Measurements from ENCODE around the gene SLC25A13. TPM values are rescaled to one million over a fixed set of nuclear protein-coding genes. Genes with fewer than 3 reads are reported as not detected.
A peak's percentile ranks its signal among the peaks of the same experiment; 100 is the strongest.
"Not testable (repeated sequence)": the region's sequence is repeated elsewhere in the genome, so short reads cannot be mapped to it uniquely, and the experiment has no call there.

Gene SLC25A13
- total RNA-seq, 1 experiment from 2014 or later: 19.5 TPM

- ChIA-PET POLR2A (ENCODE audit: unreplicated experiment) (no interaction called here), CTCF (no interaction called here)
- Histone ChIP-seq H3K27ac (ENCODE audit: low read length) (no peak overlapping the region), H3K79me2 (ENCODE audit: low read length) (no peaks in the 10 kb centered on the region), H4K20me1 (ENCODE audit: low read length) (no peaks in the 10 kb centered on the region), H3K36me3 (ENCODE audit: low read depth, low read length) (no peaks in the 10 kb centered on the region), H3F3A (ENCODE audit: low read length, unreplicated experiment) (no peaks in the 10 kb centered on the region), H3K9me2 (replicated peaks; ENCODE audit: low read length) (no peaks in the 10 kb centered on the region), H3K27me3 (ENCODE audit: low read length) (no peaks in the 10 kb centered on the region), H3K9me3 (ENCODE audit: low read length) (no peaks in the 10 kb centered on the region), H2AFZ (ENCODE audit: low read length) (no peak overlapping the region), H3K9ac (ENCODE audit: low read length) (no peak overlapping the region), H3K4me3 (ENCODE audit: low read length) (no peak overlapping the region), H3K4me2 (ENCODE audit: low read length) (no peak overlapping the region), H3K4me1 (ENCODE audit: insufficient read depth, low read length) (no peaks in the 10 kb centered on the region)
- intact Hi-C loops (cut with micrococcal nuclease): no loop called here
- no TSS peak for BruUV-seq (replicated peaks)
- no peak for DNase-seq
- no peak for ATAC-seq
- TF ChIP-seq EZH2 (IDR thresholded peaks at IDR 0.05; ENCODE audit: low read length, unreplicated experiment) (no peak), EZH2phosphoT487 (IDR thresholded peaks at IDR 0.05; ENCODE audit: borderline replicate concordance, low read length) (no peak), CTCF (conservative IDR thresholded peaks at IDR 0.05; ENCODE audit: low read depth, low read length) (no peak)
Observed at GRCh38 chr7:96157856-96158255, 164.0 kb downstream of the SLC25A13 start.

DNA sequence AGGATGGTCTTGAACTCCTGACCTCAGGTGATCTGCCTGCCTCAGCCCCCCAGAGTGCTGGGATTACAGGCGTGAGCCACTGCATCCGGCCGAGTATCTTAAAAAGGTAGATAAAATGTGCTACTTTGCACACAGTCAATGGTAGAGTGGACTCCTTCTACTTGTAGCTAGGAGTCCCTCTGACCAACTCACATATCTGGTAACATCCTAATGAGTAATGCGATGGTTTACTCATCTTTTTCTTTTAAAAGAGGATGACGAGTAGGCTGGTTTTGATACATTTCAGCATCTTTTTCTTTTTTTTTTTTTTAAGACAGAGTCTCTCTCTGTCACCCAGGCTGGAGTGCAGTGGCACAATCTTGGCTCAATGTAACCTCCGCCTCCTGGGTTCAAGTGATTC, 167.4 kb downstream of the SLC25A13 start:
- H3K4me1 ChIP-seq (ENCODE audit: insufficient read depth, low read length); H3K9ac ChIP-seq (ENCODE audit: low read length); BruUV-seq (replicated peaks); H3K27me3 ChIP-seq (ENCODE audit: low read length); CTCF ChIA-PET; POLR2A ChIA-PET (ENCODE audit: unreplicated experiment); intact Hi-C loops (cut with micrococcal nuclease); H2AFZ ChIP-seq (ENCODE audit: low read length); H3K9me2 ChIP-seq (replicated peaks; ENCODE audit: low read length); H3K4me2 ChIP-seq (ENCODE audit: low read length); H4K20me1 ChIP-seq (ENCODE audit: low read length); H3K4me3 ChIP-seq (ENCODE audit: low read length); H3K36me3 ChIP-seq (ENCODE audit: low read depth, low read length); H3K79me2 ChIP-seq (ENCODE audit: low read length); H3K9me3 ChIP-seq (ENCODE audit: low read length); H3K27ac ChIP-seq (ENCODE audit: low read length); H3F3A ChIP-seq (ENCODE audit: low read length, unreplicated experiment): not testable (repeated sequence)
- DNase-seq (peak; percentile 57), ATAC-seq (peak; percentile 79)

DNA sequence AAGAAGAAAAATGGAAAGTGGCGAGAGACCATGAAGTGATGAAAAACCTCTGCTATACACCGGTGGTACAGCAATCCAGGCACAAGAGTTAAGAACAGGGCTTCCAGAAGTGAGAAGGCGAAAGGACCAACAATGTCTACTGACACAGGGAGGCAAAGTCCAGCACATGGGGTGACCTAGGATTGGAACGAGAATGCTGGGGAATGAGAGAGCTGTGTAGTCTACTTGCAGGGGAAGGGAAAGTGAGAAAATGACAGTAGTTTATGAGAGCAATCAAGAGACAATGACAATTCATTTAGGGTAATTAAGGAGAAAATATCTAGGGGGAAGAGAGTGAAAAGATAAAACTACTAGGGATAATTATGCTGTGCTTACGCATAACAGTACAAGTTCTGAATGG, 169.2 kb downstream of the SLC25A13 start:
- BruUV-seq (replicated peaks): no TSS peak
- CTCF ChIA-PET: no interaction called here
- Histone ChIP-seq H3K36me3 (ENCODE audit: low read depth, low read length) (no peaks in the 10 kb centered on the region), H3K9ac (ENCODE audit: low read length) (no peak overlapping the region), H4K20me1 (ENCODE audit: low read length) (no peaks in the 10 kb centered on the region), H3K9me3 (ENCODE audit: low read length) (no peaks in the 10 kb centered on the region), H3K27ac (ENCODE audit: low read length) (no peak overlapping the region), H3K4me1 (ENCODE audit: insufficient read depth, low read length) (no peaks in the 10 kb centered on the region), H3K4me2 (ENCODE audit: low read length) (no peak overlapping the region), H3F3A (ENCODE audit: low read length, unreplicated experiment) (no peaks in the 10 kb centered on the region), H3K4me3 (ENCODE audit: low read length) (no peak overlapping the region), H2AFZ (ENCODE audit: low read length) (no peak overlapping the region), H3K27me3 (ENCODE audit: low read length) (no peaks in the 10 kb centered on the region), H3K79me2 (ENCODE audit: low read length) (no peaks in the 10 kb centered on the region), H3K9me2 (replicated peaks; ENCODE audit: low read length) (no peaks in the 10 kb centered on the region)
- POLR2A ChIA-PET (ENCODE audit: unreplicated experiment): no interaction called here
- TF ChIP-seq EZH2phosphoT487 (IDR thresholded peaks at IDR 0.05; ENCODE audit: borderline replicate concordance, low read length) (no peak), EZH2 (IDR thresholded peaks at IDR 0.05; ENCODE audit: low read length, unreplicated experiment) (no peak)
- ATAC-seq: no peak
- no peak for DNase-seq
- intact Hi-C loops (cut with micrococcal nuclease): no loop called here

- intact Hi-C loops (cut with micrococcal nuclease): no loop called here
- Histone ChIP-seq H3F3A (ENCODE audit: low read length, unreplicated experiment) (no peaks in the 10 kb centered on the region), H3K9ac (ENCODE audit: low read length) (no peak overlapping the region), H3K79me2 (ENCODE audit: low read length) (no peaks in the 10 kb centered on the region), H3K9me2 (replicated peaks; ENCODE audit: low read length) (no peaks in the 10 kb centered on the region), H3K27me3 (ENCODE audit: low read length) (no peaks in the 10 kb centered on the region), H3K9me3 (ENCODE audit: low read length) (no peaks in the 10 kb centered on the region), H4K20me1 (ENCODE audit: low read length) (no peaks in the 10 kb centered on the region), H3K36me3 (ENCODE audit: low read depth, low read length) (no peaks in the 10 kb centered on the region), H3K4me3 (ENCODE audit: low read length) (no peak overlapping the region), H3K27ac (ENCODE audit: low read length) (no peak overlapping the region), H2AFZ (ENCODE audit: low read length) (no peak overlapping the region), H3K4me1 (ENCODE audit: insufficient read depth, low read length) (no peaks in the 10 kb centered on the region), H3K4me2 (ENCODE audit: low read length) (no peak overlapping the region)
- no peak for ATAC-seq
- ChIA-PET CTCF (no interaction called here), POLR2A (ENCODE audit: unreplicated experiment) (no interaction called here)
- DNase-seq: no peak
- TF ChIP-seq EZH2phosphoT487 (IDR thresholded peaks at IDR 0.05; ENCODE audit: borderline replicate concordance, low read length) (no peak), CTCF (conservative IDR thresholded peaks at IDR 0.05; ENCODE audit: low read depth, low read length) (no peak), EZH2 (IDR thresholded peaks at IDR 0.05; ENCODE audit: low read length, unreplicated experiment) (no peak)
- no TSS peak for BruUV-seq (replicated peaks)
Observed at GRCh38 chr7:96151889-96152288, 170.0 kb downstream of the SLC25A13 start.
